Heart right ventricle (tissue), 16 donors: Measurements from ENCODE around the gene TMEM191C. TPM values are rescaled to one million over a fixed set of nuclear protein-coding genes. Genes with fewer than 3 reads are reported as not detected.
A peak's percentile ranks its signal among the peaks of the same experiment; 100 is the strongest.
"Not testable (repeated sequence)": the region's sequence is repeated elsewhere in the genome, so short reads cannot be mapped to it uniquely, and the experiment has no call there.

ENCODE experiments used
- ATAC-seq, 8 donors: fragments of 200-7000 bp; cut with Tn5 transposase; one replicate each; pipeline ENCODE4 v1.9.1; 2020; ENCODE audit warnings: mild to moderate bottlenecking in 8 of 8, moderate library complexity in 8 of 8, moderate number of reproducible peaks in 1 of 8
- DNase-seq, 2 donors: peaks; one replicate each; pipeline ENCODE4 v3.0.0-alpha.2; 2020
- H3K27ac ChIP-seq, 10 donors: fragments of 200-600 bp; sonication (generic) in 2 of 10; one replicate each; pipeline versions ENCODE4 v1.5.0 to v1.8.0; 2020 to 2022; ENCODE audit warnings: mild to moderate bottlenecking in 3 of 10
- H3K27me3 ChIP-seq, 7 donors: fragments of 200-600 bp; one replicate each; pipeline ENCODE4 v1.8.0; 2021 to 2022; ENCODE audit warnings: mild to moderate bottlenecking in 2 of 7
- H3K36me3 ChIP-seq, 9 donors: fragments of 200-600 bp; sonication (generic) in 1 of 9; one replicate each; pipeline versions ENCODE4 v1.5.0 to v1.8.0; 2020 to 2022; ENCODE audit warnings: mild to moderate bottlenecking in 2 of 9
- H3K4me1 ChIP-seq, 9 donors: fragments of 200-600 bp; sonication (generic) in 1 of 9; one replicate each; pipeline versions ENCODE4 v1.5.0 to v1.8.0; 2020 to 2022; ENCODE audit warnings: mild to moderate bottlenecking in 4 of 9
- H3K4me3 ChIP-seq, 10 donors: fragments of 200-600 bp; sonication (generic) in 2 of 10; one replicate each; pipeline versions ENCODE4 v1.5.0 to v1.8.0; 2020 to 2022; ENCODE audit warnings: mild to moderate bottlenecking in 7 of 10, moderate library complexity in 2 of 10
- H3K9me3 ChIP-seq, 11 donors: fragments of 200-600 bp in 10 of 11; sonication (generic) in 2 of 11; one replicate each; pipeline versions ENCODE4 v1.5.0 to v1.8.0; 2013 to 2022; ENCODE audit warnings: mild to moderate bottlenecking in 2 of 11, control low read depth in 1 of 11, moderate library complexity in 1 of 11
- WGBS, 2 donors: extraction: QIAGEN DNeasy Blood & Tissue Kit; methylation state at CpG; one replicate each; pipeline ENCODE4 v1.1.7; 2013; ENCODE audit warnings: inconsistent platforms in 1 of 2; 5-methylcytosine and 5-hydroxymethylcytosine counted together
- intact Hi-C, 10 donors: fragments of 100-400 bp; cut with DNase I; formaldehyde crosslinking; loops; one replicate each; pipeline versions ENCODE4 v1.11.1 to v1.14.2; 2022
- polyA plus RNA-seq, 2 donors: library from polyadenylated mRNA; stranded (reverse); fragments of 200-250 nt; gene quantifications; one replicate each; pipeline ENCODE4 v1.2.3, GENCODE V29; 2013
- total RNA-seq, 10 donors: library from RNA; stranded (reverse); fragmentation: NEBNext Ultra II Directional in 3 of 10; extraction: Animal tissue kit (Norgen Biotek cat#: 25700) in 3 of 10; gene quantifications; one replicate each; pipeline versions ENCODE4 v1.2.1 to v1.2.4, GENCODE V29; 2021 to 2023
- donor health status: Arrhythmogenic right ventricular cardiomyopathy.
- donor health status: ischemic (EF 13 %, LVEDD 7.1; RV severe dilation, severe dysfunction).
- donor health status: healthy with polysubstance abuse.
- donor health status: DM: no; HTN: yes; CAD: no.
- donor health status: DM: no; HTN: no; CAD: no.
- donor health status: ischemic (EF 25% LVEDD 6.9; RV normal size, moderate dysfunction).
- donor health status: ischemic (EF 25% LVEDD 5.7; RV mildly dilated, moderate dysfunction).
- donor health status: healthy.
- donor health status: DM: yes; HTN: yes; CAD: no.
- donor health status: Ischemic cardiomyopathy.
- donor health status: ischemic (EF 35%, LVEDD 5.7; RV mildly dilated, moderate dysfunction).
- donor health status: nonischemic (EF 11% LVEDD 7.7; RV severe dilation, severe dysfunction).
- donor health status: DM: yes; HTN: yes; CAD: no.
- donor health status: PGD.
- donor health status: ischemic (EF 29% LVEDD 5.4; RV normal size, mild dysfunction).
- donor health status: nonischemic (EF 23%, LVEDD 6.1; RV moderate dilation, normal function).

The TMEM191C gene
- total and polyA plus RNA-seq, 12 donors: 0.26 to 1.8 (median 0.85) TPM; not detected in 2

- WGBS, 2 donors: no CpG with 5 or more reads among the region's 9 CpGs
- H3K4me3 ChIP-seq, ATAC-seq, H3K27ac ChIP-seq, DNase-seq, H3K9me3 ChIP-seq, H3K36me3 ChIP-seq, H3K4me1 ChIP-seq, intact Hi-C loops, H3K27me3 ChIP-seq: not testable (repeated sequence)
Observed at GRCh38 chr22:21515234-21515633, 48.0 kb downstream of the TMEM191C start.

- H3K4me1 ChIP-seq, H3K27ac ChIP-seq, H3K36me3 ChIP-seq, intact Hi-C loops, ATAC-seq, H3K4me3 ChIP-seq, DNase-seq, H3K27me3 ChIP-seq, H3K9me3 ChIP-seq: not testable (repeated sequence)
- WGBS, 2 donors: no CpG with 5 or more reads among the region's 22 CpGs
Observed at GRCh38 chr22:21516522-21516921, 49.3 kb downstream of the TMEM191C start.

GRCh38 chr22:21516970-21517764 is 50.0 kb downstream of the TMEM191C start:
- H3K4me3 ChIP-seq, H3K9me3 ChIP-seq, H3K36me3 ChIP-seq, H3K4me1 ChIP-seq, H3K27me3 ChIP-seq, intact Hi-C loops, DNase-seq, H3K27ac ChIP-seq: not testable (repeated sequence)
- WGBS, 2 donors: no CpG with 5 or more reads among the region's 115 CpGs
- peak; percentile 82 to 95 (median 90) for ATAC-seq

Other genes with a start within 250 kb of the TMEM191C start
- under 1 TPM in 4 of 10 donors, not detected in 6; 0.04 to 0.21 (median 0.10) TPM for gene RIMBP3B, start 83.6 kb upstream of the TMEM191C start, total RNA-seq
- gene RIMBP3B, start 83.6 kb upstream of the TMEM191C start, polyA plus RNA-seq: under 1 TPM in 1 of 2 donors, not detected in 1; 0.03 TPM
- gene HIC2, start 50.0 kb upstream of the TMEM191C start, total RNA-seq: 1 to 10 TPM; 1.2 to 2.4 (median 1.8) TPM
- 1 to 10 TPM in 1 of 2 donors, under 1 TPM in 1; 0.65 to 2.0 TPM for gene HIC2, start 50.0 kb upstream of the TMEM191C start, polyA plus RNA-seq
- under 1 TPM in 6 of 10 donors, not detected in 4; 0.05 to 0.32 (median 0.14) TPM for gene RIMBP3C, start 84.1 kb downstream of the TMEM191C start, total RNA-seq
- not detected for gene RIMBP3C, start 84.1 kb downstream of the TMEM191C start, polyA plus RNA-seq
- gene UBE2L3, start 100.3 kb downstream of the TMEM191C start, total RNA-seq: 10 to 100 TPM; 43.1 to 61.3 (median 49.5) TPM
- gene UBE2L3, start 100.3 kb downstream of the TMEM191C start, polyA plus RNA-seq: 10 to 100 TPM; 52.1 to 63.6 TPM
- gene YDJC, start 162.6 kb downstream of the TMEM191C start, total RNA-seq: 1 to 10 TPM; 2.3 to 6.1 (median 4.0) TPM
- 10 to 100 TPM; 12.7 to 26.4 TPM for gene YDJC, start 162.6 kb downstream of the TMEM191C start, polyA plus RNA-seq
- under 1 TPM in 6 of 10 donors, not detected in 4; 0.11 to 0.35 (median 0.28) TPM for gene CCDC116, start 165.4 kb downstream of the TMEM191C start, total RNA-seq
- gene CCDC116, start 165.4 kb downstream of the TMEM191C start, polyA plus RNA-seq: 1 to 10 TPM in 1 of 2 donors, under 1 TPM in 1; 0.19 to 1.2 TPM
- 10 to 100 TPM; 10.8 to 41.0 (median 18.2) TPM for gene SDF2L1, start 174.9 kb downstream of the TMEM191C start, total RNA-seq
- 100 to 1,000 TPM in 1 of 2 donors, 10 to 100 TPM in 1; 17.6 to 325 TPM for gene SDF2L1, start 174.9 kb downstream of the TMEM191C start, polyA plus RNA-seq
- gene PPIL2, start 198.6 kb downstream of the TMEM191C start, total RNA-seq: 10 to 100 TPM; 20.4 to 31.0 (median 25.8) TPM
- gene PPIL2, start 198.6 kb downstream of the TMEM191C start, polyA plus RNA-seq: 10 to 100 TPM; 18.4 to 31.9 TPM